HEK293 (cell line): Measurements from ENCODE around the gene POMT2.

Experiments used
- EGR2 ChIP-seq: fragments of 450-650 bp; formaldehyde crosslinking; IDR thresholded peaks from 2 replicates; pipeline ENCODE4 v1.5.1; 2016; ENCODE audit warnings: low read depth, missing biosample characterization, missing genetic modification characterization
- REST ChIP-seq: fragments of 450-650 bp; formaldehyde crosslinking; IDR thresholded peaks from 2 replicates; pipeline ENCODE4 v1.5.1; 2016; ENCODE audit warnings: missing biosample characterization, missing genetic modification characterization
- SP2 ChIP-seq: fragments of 450-650 bp; formaldehyde crosslinking; IDR thresholded peaks from 2 replicates; pipeline ENCODE4 v1.5.1; 2016; ENCODE audit warnings: missing biosample characterization, missing genetic modification characterization
- YY1 ChIP-seq: fragments of 450-650 bp; formaldehyde crosslinking; IDR thresholded peaks from 2 replicates; pipeline ENCODE4 v1.5.1; 2018; ENCODE audit warnings: missing biosample characterization, missing genetic modification characterization
- ZBTB17 ChIP-seq: fragments of 450-650 bp; formaldehyde crosslinking; IDR thresholded peaks from 2 replicates; pipeline ENCODE4 v1.5.1; 2016; ENCODE audit warnings: missing biosample characterization, missing genetic modification characterization
- ZFP37 ChIP-seq: fragments of 450-650 bp; formaldehyde crosslinking; IDR thresholded peaks from 2 replicates; pipeline ENCODE4 v1.5.1; 2016; ENCODE audit warnings: missing biosample characterization, missing genetic modification characterization
- ZNF155 ChIP-seq: fragments of 450-650 bp; formaldehyde crosslinking; IDR thresholded peaks from 2 replicates; pipeline ENCODE4 v1.5.1; 2016; ENCODE audit warnings: missing biosample characterization, missing genetic modification characterization
- ZNF239 ChIP-seq: fragments of 450-650 bp; formaldehyde crosslinking; IDR thresholded peaks from 2 replicates; pipeline ENCODE4 v1.5.1; 2016; ENCODE audit warnings: missing biosample characterization, missing genetic modification characterization
- ZNF501 ChIP-seq: fragments of 450-650 bp; formaldehyde crosslinking; IDR thresholded peaks from 2 replicates; pipeline ENCODE4 v1.5.1; 2016; ENCODE audit warnings: missing biosample characterization, missing genetic modification characterization
- ZNF561 ChIP-seq: fragments of 450-650 bp; IDR thresholded peaks from 2 replicates; pipeline ENCODE4 v1.5.1; 2018; ENCODE audit warnings: missing biosample characterization, missing genetic modification characterization, borderline replicate concordance
- ZNF701 ChIP-seq: fragments of 450-650 bp; formaldehyde crosslinking; IDR thresholded peaks from 2 replicates; pipeline ENCODE4 v1.5.1; 2016; ENCODE audit warnings: missing biosample characterization, missing genetic modification characterization
- TF ChIP-seq, protein P1 (sequence below): fragments of 450-650 bp; formaldehyde crosslinking; IDR thresholded peaks from 2 replicates; pipeline ENCODE4 v1.5.1; 2016; ENCODE audit warnings: missing biosample characterization, missing genetic modification characterization
- TF ChIP-seq, protein P2 (sequence below): fragments of 450-650 bp; formaldehyde crosslinking; IDR thresholded peaks from 2 replicates; pipeline ENCODE4 v1.5.1; 2016; ENCODE audit warnings: missing biosample characterization, missing genetic modification characterization, low read depth

DNA sequence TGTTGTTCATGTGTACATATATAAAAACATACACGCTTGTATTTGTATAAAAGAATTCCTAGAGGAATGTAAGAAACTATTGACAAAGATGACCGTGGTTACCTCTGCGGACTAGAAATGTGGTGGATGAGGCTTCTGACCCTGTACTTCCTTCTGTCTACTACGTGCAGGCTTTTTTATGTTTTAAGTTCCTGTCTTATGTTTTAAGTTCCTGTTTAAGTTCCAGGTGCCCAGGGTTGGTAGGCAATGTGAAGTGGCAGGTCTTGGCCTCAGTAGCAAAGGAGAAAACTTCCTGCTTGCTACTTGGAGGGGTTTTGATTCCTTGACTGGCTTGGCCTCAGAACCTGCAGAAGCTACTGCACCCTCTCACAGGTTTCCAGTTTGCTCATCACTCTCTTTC lies 11.6 kb downstream of the POMT2 start:
- no peak for TF ChIP-seq SP2 (tag by site-specific recombination)
- no peak for TF ChIP-seq YY1 (tag by site-specific recombination)
- TF ChIP-seq, protein P1, sequence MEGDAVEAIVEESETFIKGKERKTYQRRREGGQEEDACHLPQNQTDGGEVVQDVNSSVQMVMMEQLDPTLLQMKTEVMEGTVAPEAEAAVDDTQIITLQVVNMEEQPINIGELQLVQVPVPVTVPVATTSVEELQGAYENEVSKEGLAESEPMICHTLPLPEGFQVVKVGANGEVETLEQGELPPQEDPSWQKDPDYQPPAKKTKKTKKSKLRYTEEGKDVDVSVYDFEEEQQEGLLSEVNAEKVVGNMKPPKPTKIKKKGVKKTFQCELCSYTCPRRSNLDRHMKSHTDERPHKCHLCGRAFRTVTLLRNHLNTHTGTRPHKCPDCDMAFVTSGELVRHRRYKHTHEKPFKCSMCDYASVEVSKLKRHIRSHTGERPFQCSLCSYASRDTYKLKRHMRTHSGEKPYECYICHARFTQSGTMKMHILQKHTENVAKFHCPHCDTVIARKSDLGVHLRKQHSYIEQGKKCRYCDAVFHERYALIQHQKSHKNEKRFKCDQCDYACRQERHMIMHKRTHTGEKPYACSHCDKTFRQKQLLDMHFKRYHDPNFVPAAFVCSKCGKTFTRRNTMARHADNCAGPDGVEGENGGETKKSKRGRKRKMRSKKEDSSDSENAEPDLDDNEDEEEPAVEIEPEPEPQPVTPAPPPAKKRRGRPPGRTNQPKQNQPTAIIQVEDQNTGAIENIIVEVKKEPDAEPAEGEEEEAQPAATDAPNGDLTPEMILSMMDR (tag by site-specific recombination): no peak
- TF ChIP-seq, protein P2, sequence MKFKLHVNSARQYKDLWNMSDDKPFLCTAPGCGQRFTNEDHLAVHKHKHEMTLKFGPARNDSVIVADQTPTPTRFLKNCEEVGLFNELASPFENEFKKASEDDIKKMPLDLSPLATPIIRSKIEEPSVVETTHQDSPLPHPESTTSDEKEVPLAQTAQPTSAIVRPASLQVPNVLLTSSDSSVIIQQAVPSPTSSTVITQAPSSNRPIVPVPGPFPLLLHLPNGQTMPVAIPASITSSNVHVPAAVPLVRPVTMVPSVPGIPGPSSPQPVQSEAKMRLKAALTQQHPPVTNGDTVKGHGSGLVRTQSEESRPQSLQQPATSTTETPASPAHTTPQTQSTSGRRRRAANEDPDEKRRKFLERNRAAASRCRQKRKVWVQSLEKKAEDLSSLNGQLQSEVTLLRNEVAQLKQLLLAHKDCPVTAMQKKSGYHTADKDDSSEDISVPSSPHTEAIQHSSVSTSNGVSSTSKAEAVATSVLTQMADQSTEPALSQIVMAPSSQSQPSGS (tag by site-specific recombination): no peak
- no peak for TF ChIP-seq ZNF155
- no peak for TF ChIP-seq ZNF701 (tag by site-specific recombination)
- no peak for TF ChIP-seq ZNF561 (tag by site-specific recombination)
- no peak for TF ChIP-seq ZNF239
- TF ChIP-seq REST (tag by site-specific recombination): no peak
- no peak for TF ChIP-seq EGR2
- no peak for TF ChIP-seq ZBTB17 (tag by site-specific recombination)
- no peak for TF ChIP-seq ZFP37 (tag by site-specific recombination)
- TF ChIP-seq ZNF501 (tag by site-specific recombination): no peak
